Kidney epithelial cell (primary cell): ENCODE measurements around the gene PIAS3. TPM values are rescaled to one million over a fixed set of nuclear protein-coding genes. Genes with fewer than 3 reads are reported as not detected.
A peak's percentile ranks its signal among the peaks of the same experiment; 100 is the strongest.

Source experiments
- DNase-seq: peaks from one replicate; pipeline ENCODE4 v3.0.0-alpha.2; 2010; ENCODE audit warnings: low read depth
- H3K27me3 ChIP-seq: 2 replicates; pipeline ENCODE4 v1.6.0; 2011; ENCODE audit warnings: low read length; ENCODE audit not compliant: control insufficient read depth, insufficient read depth
- H3K36me3 ChIP-seq: 2 replicates; pipeline ENCODE4 v1.5.1; 2011; ENCODE audit warnings: low read length; ENCODE audit not compliant: control insufficient read depth, insufficient read depth
- H3K4me3 ChIP-seq: 2 replicates; pipeline ENCODE4 v1.5.1; 2011; ENCODE audit warnings: low read depth, mild to moderate bottlenecking, control low read depth, low read length
- total RNA-seq: library from RNA; depleted of rRNA; stranded (reverse); fragments of >200 nt; gene quantifications from 2 replicates; pipeline ENCODE4 v1.2.3, GENCODE V29; 2015
- TF ChIP-seq, protein P1 (sequence below): IDR thresholded peaks from 2 replicates; pipeline ENCODE4 v1.5.1; 2011; ENCODE audit warnings: mild to moderate bottlenecking, moderate library complexity, low read length, control low read depth, inconsistent platforms; ENCODE audit not compliant: insufficient read depth, poor library complexity, severe bottlenecking

Gene PIAS3
- total RNA-seq, 1 donor from 2014 or later = 17.7 TPM

- TF ChIP-seq, protein P1, sequence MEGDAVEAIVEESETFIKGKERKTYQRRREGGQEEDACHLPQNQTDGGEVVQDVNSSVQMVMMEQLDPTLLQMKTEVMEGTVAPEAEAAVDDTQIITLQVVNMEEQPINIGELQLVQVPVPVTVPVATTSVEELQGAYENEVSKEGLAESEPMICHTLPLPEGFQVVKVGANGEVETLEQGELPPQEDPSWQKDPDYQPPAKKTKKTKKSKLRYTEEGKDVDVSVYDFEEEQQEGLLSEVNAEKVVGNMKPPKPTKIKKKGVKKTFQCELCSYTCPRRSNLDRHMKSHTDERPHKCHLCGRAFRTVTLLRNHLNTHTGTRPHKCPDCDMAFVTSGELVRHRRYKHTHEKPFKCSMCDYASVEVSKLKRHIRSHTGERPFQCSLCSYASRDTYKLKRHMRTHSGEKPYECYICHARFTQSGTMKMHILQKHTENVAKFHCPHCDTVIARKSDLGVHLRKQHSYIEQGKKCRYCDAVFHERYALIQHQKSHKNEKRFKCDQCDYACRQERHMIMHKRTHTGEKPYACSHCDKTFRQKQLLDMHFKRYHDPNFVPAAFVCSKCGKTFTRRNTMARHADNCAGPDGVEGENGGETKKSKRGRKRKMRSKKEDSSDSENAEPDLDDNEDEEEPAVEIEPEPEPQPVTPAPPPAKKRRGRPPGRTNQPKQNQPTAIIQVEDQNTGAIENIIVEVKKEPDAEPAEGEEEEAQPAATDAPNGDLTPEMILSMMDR = no peak
- Histone ChIP-seq H3K27me3 (no peaks in the 10 kb centered on the region), H3K4me3 (no peak overlapping the region), H3K36me3 (peaks cover 4% of the 10 kb centered on the region)
- no peak for DNase-seq
Observed at GRCh38 chr1:145857170-145857569, 1.7 kb downstream of the PIAS3 start.

DNA sequence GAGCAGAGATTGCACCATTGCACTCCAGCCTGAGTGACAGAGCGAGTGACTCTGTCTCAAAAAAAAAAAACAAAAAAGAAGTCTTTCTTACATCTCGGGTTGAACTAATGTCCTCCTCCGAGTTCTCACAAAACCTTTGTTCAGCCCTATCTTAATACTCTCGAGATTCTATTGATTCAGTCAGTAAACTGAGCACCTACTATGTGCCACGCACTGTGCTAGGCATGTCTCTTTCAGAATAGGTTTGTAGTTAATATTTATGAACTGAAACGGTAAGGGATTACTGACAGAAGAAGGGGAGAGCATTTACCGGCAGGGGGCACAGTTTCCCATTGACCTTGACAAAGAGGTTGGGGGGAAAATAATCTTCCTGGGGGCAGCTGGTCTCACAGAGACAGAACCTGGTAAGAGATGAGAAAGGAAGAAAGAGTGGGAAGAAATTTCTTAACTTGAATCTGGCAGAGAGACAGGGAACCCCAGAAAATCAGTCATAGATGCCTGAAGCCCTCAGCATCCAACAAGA lies 3.4 kb downstream of the PIAS3 start:
- no peaks in the 10 kb centered on the region for H3K27me3 ChIP-seq
- TF ChIP-seq, protein P1 = no peak
- H3K36me3 ChIP-seq = peaks cover 5% of the 10 kb centered on the region
- no peak overlapping the region for H3K4me3 ChIP-seq
- DNase-seq = no peak

- H3K4me3 ChIP-seq = no peak overlapping the region
- H3K36me3 ChIP-seq = peaks cover 4% of the 10 kb centered on the region
- peak; percentile 29 for DNase-seq
- H3K27me3 ChIP-seq = no peaks in the 10 kb centered on the region
- TF ChIP-seq, protein P1 = peak; percentile 29
Observed at GRCh38 chr1:145849356-145850160, 9.3 kb downstream of the PIAS3 start.

GRCh38 chr1:145847827-145848226 lies 11.1 kb downstream of the PIAS3 start:
- TF ChIP-seq, protein P1 = no peak
- no peak overlapping the region for H3K4me3 ChIP-seq
- H3K36me3 ChIP-seq = peaks cover 4% of the 10 kb centered on the region
- DNase-seq = no peak
- no peaks in the 10 kb centered on the region for H3K27me3 ChIP-seq

GRCh38 chr1:145846201-145846612 lies 12.7 kb downstream of the PIAS3 start:
- Histone ChIP-seq H3K27me3 (no peaks in the 10 kb centered on the region), H3K36me3 (peaks cover 4% of the 10 kb centered on the region), H3K4me3 (peak overlapping the region; percentile 55)
- DNase-seq = no peak
- TF ChIP-seq, protein P1 = peak; percentile 62
